GM23338 (cell line): Measurements from ENCODE around the gene AMPD2. TPM values are rescaled to one million over a fixed set of nuclear protein-coding genes. Genes with fewer than 3 reads are reported as not detected.

Experiments
- ATAC-seq: fragments of 200-7000 bp; cut with Tn5 transposase; 3 replicates; pipeline ENCODE4 v1.9.1; 2020
- DNase-seq: peaks from one replicate; pipeline ENCODE4 v3.0.0-alpha.2; 2015; ENCODE audit warnings: low spot score
- H2AFZ ChIP-seq: fragments of 200-600 bp; sonication (generic); 2 replicates; pipeline ENCODE4 v1.8.0; 2016; ENCODE audit warnings: antibody characterized with exemption, mild to moderate bottlenecking, moderate library complexity
- H3F3A ChIP-seq: fragments of 200-600 bp; sonication (generic); replicated peaks from 2 replicates; pipeline ENCODE4 v1.8.0; 2017; ENCODE audit warnings: antibody characterized with exemption, mixed run types, low read depth
- H3K27ac ChIP-seq: fragments of 200-600 bp; sonication (generic); 2 replicates; pipeline ENCODE4 v1.6.1; 2016; ENCODE audit warnings: low read depth
- H3K27me3 ChIP-seq: fragments of 200-600 bp; sonication (generic); 2 replicates; pipeline ENCODE4 v1.8.0; 2016; ENCODE audit warnings: mild to moderate bottlenecking, mixed run types, moderate library complexity; ENCODE audit not compliant: insufficient read depth
- H3K36me3 ChIP-seq: fragments of 200-600 bp; sonication (generic); 2 replicates; pipeline ENCODE4 v1.8.0; 2016; ENCODE audit warnings: mild to moderate bottlenecking; ENCODE audit not compliant: insufficient read depth
- H3K4me1 ChIP-seq: fragments of 200-600 bp; sonication (generic); 2 replicates; pipeline ENCODE4 v1.8.0; 2016; ENCODE audit warnings: mild to moderate bottlenecking, moderate library complexity; ENCODE audit not compliant: insufficient read depth
- H3K4me2 ChIP-seq: fragments of 200-600 bp; sonication (generic); 2 replicates; pipeline ENCODE4 v1.7.1; 2017; ENCODE audit warnings: mixed run types
- H3K4me3 ChIP-seq: fragments of 200-600 bp; sonication (generic); 2 replicates; pipeline ENCODE4 v1.6.1; 2016; ENCODE audit warnings: mixed run types
- H3K79me2 ChIP-seq: fragments of 200-600 bp; sonication (generic); replicated peaks from 2 replicates; pipeline ENCODE4 v1.8.0; 2017; ENCODE audit warnings: mild to moderate bottlenecking; ENCODE audit not compliant: insufficient read depth
- H3K9me2 ChIP-seq: fragments of 200-600 bp; sonication (generic); 2 replicates; pipeline ENCODE4 v1.8.0; 2017; ENCODE audit not compliant: insufficient read depth
- H4K20me1 ChIP-seq: fragments of 200-600 bp; sonication (generic); replicated peaks from 2 replicates; pipeline ENCODE4 v1.8.0; 2017; ENCODE audit warnings: mild to moderate bottlenecking; ENCODE audit not compliant: insufficient read depth
- H3K27ac Mint-ChIP-seq: 2 replicates; pipeline ENCODE4 v1.8.0; 2020; ENCODE audit warnings: inconsistent platforms, mild to moderate bottlenecking, moderate library complexity, mixed read lengths
- H3K27me3 Mint-ChIP-seq: 3 replicates; pipeline ENCODE4 v1.8.0; 2022; ENCODE audit warnings: low read depth, mild to moderate bottlenecking, moderate library complexity, mixed read lengths, inconsistent platforms; ENCODE audit not compliant: insufficient read depth, poor library complexity
- H3K36me3 Mint-ChIP-seq: 3 replicates; pipeline ENCODE4 v1.8.0; 2021; ENCODE audit warnings: low read depth, mild to moderate bottlenecking, inconsistent platforms, moderate library complexity, mixed read lengths
- H3K4me1 Mint-ChIP-seq: 3 replicates; pipeline ENCODE4 v1.8.0; 2020; ENCODE audit warnings: mild to moderate bottlenecking, inconsistent platforms, mixed read lengths
- H3K4me3 Mint-ChIP-seq: 3 replicates; pipeline ENCODE4 v1.8.0; 2021; ENCODE audit warnings: moderate library complexity, mild to moderate bottlenecking, inconsistent platforms, mixed read lengths
- H3K9me3 Mint-ChIP-seq: 3 replicates; pipeline ENCODE4 v1.8.0; 2020; ENCODE audit warnings: moderate library complexity, mild to moderate bottlenecking, inconsistent platforms, mixed read lengths
- CREB1 ChIP-seq: fragments of 250-450 bp; sonication (Bioruptor Pico); IDR thresholded peaks from 2 replicates; pipeline ENCODE4 v1.5.0; 2020; ENCODE audit warnings: low read depth, mild to moderate bottlenecking, moderate library complexity
- EZH2 ChIP-seq: fragments of 200-600 bp; sonication (generic); IDR thresholded peaks from one replicate; pipeline ENCODE4 v1.8.0; 2017; ENCODE audit warnings: antibody characterized with exemption, mild to moderate bottlenecking, low read depth; ENCODE audit not compliant: unreplicated experiment
- ZNF114 ChIP-seq: fragments of 250-450 bp; sonication (Bioruptor Pico); IDR thresholded peaks from 2 replicates; pipeline ENCODE4 v1.5.0; 2020; ENCODE audit warnings: mild to moderate bottlenecking, moderate library complexity
- ZNF331 ChIP-seq: fragments of 250-450 bp; sonication (Bioruptor Pico); IDR thresholded peaks from 2 replicates; pipeline ENCODE4 v1.5.0; 2020; ENCODE audit warnings: low read depth, mild to moderate bottlenecking, moderate library complexity
- polyA plus RNA-seq: library from polyadenylated mRNA; unstranded; fragments of >200 nt; fragmentation: Nextera tagmentation; extraction: Ambion mirVana; gene quantifications from 2 replicates; pipeline ENCODE4 v1.2.1, GENCODE V29; 2016
- total RNA-seq: library from RNA; depleted of rRNA; stranded (reverse); fragments of >200 nt; shearing (Covaris generic); gene quantifications from 2 replicates; pipeline ENCODE4 v1.2.3, GENCODE V29; 2014
- TF ChIP-seq, protein P1 (sequence below): fragments of 250-450 bp; sonication (Bioruptor Pico); IDR thresholded peaks from 2 replicates; pipeline ENCODE4 v1.5.0; 2020; ENCODE audit warnings: mild to moderate bottlenecking, moderate library complexity
- TF ChIP-seq, protein P2 (sequence below): IDR thresholded peaks from one replicate; pipeline ENCODE4 v1.6.1; 2018; ENCODE audit warnings: antibody characterized with exemption; ENCODE audit not compliant: unreplicated experiment

The AMPD2 gene
- total and polyA plus RNA-seq, 2 experiments from 2014 or later: 24.5 to 62.1 TPM

DNA sequence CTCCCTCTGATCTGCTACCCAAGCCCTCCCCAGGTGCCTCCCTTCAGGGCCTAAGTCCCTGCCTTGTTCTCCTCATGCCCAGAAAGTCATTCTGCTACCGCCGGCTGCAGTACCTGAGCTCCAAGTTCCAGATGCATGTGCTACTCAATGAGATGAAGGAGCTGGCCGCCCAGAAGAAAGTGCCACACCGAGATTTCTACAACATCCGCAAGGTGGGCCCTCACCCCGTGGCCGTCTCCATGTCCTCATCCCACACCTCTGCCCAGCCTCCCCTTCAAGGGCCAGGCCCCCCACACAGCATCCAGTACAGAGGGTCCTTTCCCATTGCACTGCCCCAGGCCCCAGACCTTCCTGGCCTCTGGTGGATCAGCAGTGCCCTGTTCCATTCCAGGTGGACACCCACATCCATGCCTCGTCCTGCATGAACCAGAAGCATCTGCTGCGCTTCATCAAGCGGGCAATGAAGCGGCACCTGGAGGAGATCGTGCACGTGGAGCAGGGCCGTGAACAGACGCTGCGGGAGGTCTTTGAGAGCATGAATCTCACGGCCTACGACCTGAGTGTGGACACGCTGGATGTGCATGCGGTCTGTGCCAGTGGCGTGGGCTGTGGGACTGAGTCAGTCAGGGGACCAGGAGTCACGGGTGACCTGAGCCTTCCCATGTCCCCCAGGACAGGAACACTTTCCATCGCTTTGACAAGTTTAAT, 8.2 kb downstream of the AMPD2 start (continued):
- TF ChIP-seq, protein P1, sequence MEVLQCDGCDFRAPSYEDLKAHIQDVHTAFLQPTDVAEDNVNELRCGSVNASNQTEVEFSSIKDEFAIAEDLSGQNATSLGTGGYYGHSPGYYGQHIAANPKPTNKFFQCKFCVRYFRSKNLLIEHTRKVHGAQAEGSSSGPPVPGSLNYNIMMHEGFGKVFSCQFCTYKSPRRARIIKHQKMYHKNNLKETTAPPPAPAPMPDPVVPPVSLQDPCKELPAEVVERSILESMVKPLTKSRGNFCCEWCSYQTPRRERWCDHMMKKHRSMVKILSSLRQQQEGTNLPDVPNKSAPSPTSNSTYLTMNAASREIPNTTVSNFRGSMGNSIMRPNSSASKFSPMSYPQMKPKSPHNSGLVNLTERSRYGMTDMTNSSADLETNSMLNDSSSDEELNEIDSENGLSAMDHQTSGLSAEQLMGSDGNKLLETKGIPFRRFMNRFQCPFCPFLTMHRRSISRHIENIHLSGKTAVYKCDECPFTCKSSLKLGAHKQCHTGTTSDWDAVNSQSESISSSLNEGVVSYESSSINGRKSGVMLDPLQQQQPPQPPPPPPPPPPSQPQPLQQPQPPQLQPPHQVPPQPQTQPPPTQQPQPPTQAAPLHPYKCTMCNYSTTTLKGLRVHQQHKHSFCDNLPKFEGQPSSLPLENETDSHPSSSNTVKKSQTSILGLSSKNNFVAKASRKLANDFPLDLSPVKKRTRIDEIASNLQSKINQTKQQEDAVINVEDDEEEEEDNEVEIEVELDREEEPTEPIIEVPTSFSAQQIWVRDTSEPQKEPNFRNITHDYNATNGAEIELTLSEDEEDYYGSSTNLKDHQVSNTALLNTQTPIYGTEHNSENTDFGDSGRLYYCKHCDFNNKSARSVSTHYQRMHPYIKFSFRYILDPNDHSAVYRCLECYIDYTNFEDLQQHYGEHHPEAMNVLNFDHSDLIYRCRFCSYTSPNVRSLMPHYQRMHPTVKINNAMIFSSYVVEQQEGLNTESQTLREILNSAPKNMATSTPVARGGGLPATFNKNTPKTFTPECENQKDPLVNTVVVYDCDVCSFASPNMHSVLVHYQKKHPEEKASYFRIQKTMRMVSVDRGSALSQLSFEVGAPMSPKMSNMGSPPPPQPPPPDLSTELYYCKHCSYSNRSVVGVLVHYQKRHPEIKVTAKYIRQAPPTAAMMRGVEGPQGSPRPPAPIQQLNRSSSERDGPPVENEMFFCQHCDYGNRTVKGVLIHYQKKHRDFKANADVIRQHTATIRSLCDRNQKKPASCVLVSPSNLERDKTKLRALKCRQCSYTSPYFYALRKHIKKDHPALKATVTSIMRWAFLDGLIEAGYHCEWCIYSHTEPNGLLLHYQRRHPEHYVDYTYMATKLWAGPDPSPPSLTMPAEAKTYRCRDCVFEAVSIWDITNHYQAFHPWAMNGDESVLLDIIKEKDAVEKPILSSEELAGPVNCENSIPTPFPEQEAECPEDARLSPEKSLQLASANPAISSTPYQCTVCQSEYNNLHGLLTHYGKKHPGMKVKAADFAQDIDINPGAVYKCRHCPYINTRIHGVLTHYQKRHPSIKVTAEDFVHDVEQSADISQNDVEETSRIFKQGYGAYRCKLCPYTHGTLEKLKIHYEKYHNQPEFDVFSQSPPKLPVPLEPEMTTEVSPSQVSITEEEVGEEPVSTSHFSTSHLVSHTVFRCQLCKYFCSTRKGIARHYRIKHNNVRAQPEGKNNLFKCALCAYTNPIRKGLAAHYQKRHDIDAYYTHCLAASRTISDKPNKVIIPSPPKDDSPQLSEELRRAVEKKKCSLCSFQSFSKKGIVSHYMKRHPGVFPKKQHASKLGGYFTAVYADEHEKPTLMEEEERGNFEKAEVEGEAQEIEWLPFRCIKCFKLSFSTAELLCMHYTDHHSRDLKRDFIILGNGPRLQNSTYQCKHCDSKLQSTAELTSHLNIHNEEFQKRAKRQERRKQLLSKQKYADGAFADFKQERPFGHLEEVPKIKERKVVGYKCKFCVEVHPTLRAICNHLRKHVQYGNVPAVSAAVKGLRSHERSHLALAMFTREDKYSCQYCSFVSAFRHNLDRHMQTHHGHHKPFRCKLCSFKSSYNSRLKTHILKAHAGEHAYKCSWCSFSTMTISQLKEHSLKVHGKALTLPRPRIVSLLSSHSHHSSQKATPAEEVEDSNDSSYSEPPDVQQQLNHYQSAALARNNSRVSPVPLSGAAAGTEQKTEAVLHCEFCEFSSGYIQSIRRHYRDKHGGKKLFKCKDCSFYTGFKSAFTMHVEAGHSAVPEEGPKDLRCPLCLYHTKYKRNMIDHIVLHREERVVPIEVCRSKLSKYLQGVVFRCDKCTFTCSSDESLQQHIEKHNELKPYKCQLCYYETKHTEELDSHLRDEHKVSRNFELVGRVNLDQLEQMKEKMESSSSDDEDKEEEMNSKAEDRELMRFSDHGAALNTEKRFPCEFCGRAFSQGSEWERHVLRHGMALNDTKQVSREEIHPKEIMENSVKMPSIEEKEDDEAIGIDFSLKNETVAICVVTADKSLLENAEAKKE (CRISPR knock-in tag): no peak

- no peak overlapping the region for H3K4me2 ChIP-seq
- no peaks in the 10 kb centered on the region for H3F3A ChIP-seq
- ATAC-seq (no peak), DNase-seq (no peak)
- no peaks in the 10 kb centered on the region for H3K4me1 ChIP-seq
- peaks cover under 1% of the 10 kb centered on the region; the same call in 1 of the 2 replicates for H3K79me2 ChIP-seq
- no peak overlapping the region for H3K4me3 ChIP-seq
- Mint-ChIP-seq H3K9me3 (no peaks in the 10 kb centered on the region), H3K27ac (no peak overlapping the region), H3K27me3 (peaks cover 4% of the 10 kb centered on the region), H3K4me3 (no peak overlapping the region), H3K4me1 (peaks cover 11% of the 10 kb centered on the region), H3K36me3 (peaks cover 27% of the 10 kb centered on the region)
- H3K9me2 ChIP-seq: no peaks in the 10 kb centered on the region
- H3K27ac ChIP-seq: no peak overlapping the region
- H3K36me3 ChIP-seq: peaks cover 4% of the 10 kb centered on the region; the same call in 1 of the 2 replicates
- no peaks in the 10 kb centered on the region for H4K20me1 ChIP-seq
- H2AFZ ChIP-seq: no peak overlapping the region
- no peaks in the 10 kb centered on the region for H3K27me3 ChIP-seq
- TF ChIP-seq ZNF331 (no peak), EZH2 (no peak), ZNF114 (no peak), CREB1 (CRISPR knock-in tag) (no peak)
- TF ChIP-seq, protein P2, sequence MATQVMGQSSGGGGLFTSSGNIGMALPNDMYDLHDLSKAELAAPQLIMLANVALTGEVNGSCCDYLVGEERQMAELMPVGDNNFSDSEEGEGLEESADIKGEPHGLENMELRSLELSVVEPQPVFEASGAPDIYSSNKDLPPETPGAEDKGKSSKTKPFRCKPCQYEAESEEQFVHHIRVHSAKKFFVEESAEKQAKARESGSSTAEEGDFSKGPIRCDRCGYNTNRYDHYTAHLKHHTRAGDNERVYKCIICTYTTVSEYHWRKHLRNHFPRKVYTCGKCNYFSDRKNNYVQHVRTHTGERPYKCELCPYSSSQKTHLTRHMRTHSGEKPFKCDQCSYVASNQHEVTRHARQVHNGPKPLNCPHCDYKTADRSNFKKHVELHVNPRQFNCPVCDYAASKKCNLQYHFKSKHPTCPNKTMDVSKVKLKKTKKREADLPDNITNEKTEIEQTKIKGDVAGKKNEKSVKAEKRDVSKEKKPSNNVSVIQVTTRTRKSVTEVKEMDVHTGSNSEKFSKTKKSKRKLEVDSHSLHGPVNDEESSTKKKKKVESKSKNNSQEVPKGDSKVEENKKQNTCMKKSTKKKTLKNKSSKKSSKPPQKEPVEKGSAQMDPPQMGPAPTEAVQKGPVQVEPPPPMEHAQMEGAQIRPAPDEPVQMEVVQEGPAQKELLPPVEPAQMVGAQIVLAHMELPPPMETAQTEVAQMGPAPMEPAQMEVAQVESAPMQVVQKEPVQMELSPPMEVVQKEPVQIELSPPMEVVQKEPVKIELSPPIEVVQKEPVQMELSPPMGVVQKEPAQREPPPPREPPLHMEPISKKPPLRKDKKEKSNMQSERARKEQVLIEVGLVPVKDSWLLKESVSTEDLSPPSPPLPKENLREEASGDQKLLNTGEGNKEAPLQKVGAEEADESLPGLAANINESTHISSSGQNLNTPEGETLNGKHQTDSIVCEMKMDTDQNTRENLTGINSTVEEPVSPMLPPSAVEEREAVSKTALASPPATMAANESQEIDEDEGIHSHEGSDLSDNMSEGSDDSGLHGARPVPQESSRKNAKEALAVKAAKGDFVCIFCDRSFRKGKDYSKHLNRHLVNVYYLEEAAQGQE: no peak
Measured at GRCh38 chr1:109628540-109629321, 9.1 kb downstream of the AMPD2 start.
